NCI-H460 (cell line): Measurements from ENCODE around the gene SOX18. TPM values are rescaled to one million over a fixed set of nuclear protein-coding genes. Genes with fewer than 3 reads are reported as not detected.
A peak's percentile ranks its signal among the peaks of the same experiment; 100 is the strongest.
"Not testable (repeated sequence)": the region's sequence is repeated elsewhere in the genome, so short reads cannot be mapped to it uniquely, and the experiment has no call there.

Source experiments
- DNase-seq: peaks from one replicate; pipeline ENCODE4 v3.0.0-alpha.2; 2016; ENCODE audit warnings: low read depth; ENCODE audit errors: extremely low read depth
- polyA plus RNA-seq: library from polyadenylated mRNA; depleted of rRNA; stranded (reverse); fragments of >200 nt; gene quantifications from 2 replicates; pipeline ENCODE4 v1.2.3, GENCODE V29; 2014; cell fraction: nucleus; rRNA removed
- total RNA-seq: library from RNA; depleted of rRNA; stranded (reverse); fragments of >200 nt; shearing (Covaris generic); gene quantifications from 2 replicates; pipeline ENCODE4 v1.2.3, GENCODE V29; 2014; rRNA removed

The SOX18 gene
- total RNA-seq, result 0.77 and 1.7 TPM in 2 replicates
- 5.6 TPM in 1 of 2 replicates, not detected in the other for polyA plus RNA-seq

- DNase-seq, result no peak
These were observed at the start of gene SOX18 for GRCh38 chr20:64049060-64049877. Gene SOX18 (minus strand): TSS chr20:64049639. CDS start chr20:64049516, 123 bp downstream.

GRCh38 chr20:64098471-64099013 lies 49.1 kb upstream of the SOX18 start:
- DNase-seq, result no peak

GRCh38 chr20:64096535-64096934 lies 47.1 kb upstream of the SOX18 start:
- DNase-seq, result no peak

GRCh38 chr20:64095927-64096326 lies 46.5 kb upstream of the SOX18 start:
- DNase-seq, result no peak

GRCh38 chr20:64095455-64095854 lies 46.0 kb upstream of the SOX18 start:
- no peak for DNase-seq

- no peak for DNase-seq
These were observed 43.6 kb upstream of the SOX18 start for GRCh38 chr20:64093013-64093503.

- DNase-seq, result no peak
These were observed 43.0 kb upstream of the SOX18 start for GRCh38 chr20:64092258-64093012.

- DNase-seq, result no peak
These were observed 42.3 kb upstream of the SOX18 start for GRCh38 chr20:64091770-64092169.

GRCh38 chr20:64091340-64091739 lies 41.9 kb upstream of the SOX18 start:
- DNase-seq, result no peak

- DNase-seq, result no peak
These were observed 40.7 kb upstream of the SOX18 start for GRCh38 chr20:64090165-64090564.

GRCh38 chr20:64088586-64088985 lies 39.1 kb upstream of the SOX18 start:
- DNase-seq, result not testable (repeated sequence)

- DNase-seq, result not testable (repeated sequence)
These were observed 37.9 kb upstream of the SOX18 start for GRCh38 chr20:64087226-64087825.

- no peak for DNase-seq
These were observed 37.4 kb upstream of the SOX18 start for GRCh38 chr20:64086801-64087200.

- DNase-seq, result no peak
These were observed 35.3 kb upstream of the SOX18 start for GRCh38 chr20:64084685-64085152.

- no peak for DNase-seq
These were observed 34.6 kb upstream of the SOX18 start, which contains the start of gene LKAAEAR1 for GRCh38 chr20:64083804-64084684. Gene LKAAEAR1 (minus strand): TSS chr20:64084398. CDS start chr20:64084219, 179 bp downstream.

GRCh38 chr20:64083378-64083803 lies 34.0 kb upstream of the SOX18 start:
- peak; percentile 72 for DNase-seq

- DNase-seq, result no peak
These were observed 33.5 kb upstream of the SOX18 start for GRCh38 chr20:64082820-64083377.

- no peak for DNase-seq
These were observed 32.8 kb upstream of the SOX18 start for GRCh38 chr20:64082126-64082731.

- DNase-seq, result no peak
These were observed 32.2 kb upstream of the SOX18 start for GRCh38 chr20:64081624-64081964.
